ENCODE data around the gene ARHGAP26.

The ARHGAP26 gene

GRCh38 chr5:143141652-143142051 is 371.5 kb downstream of the ARHGAP26 start:
- DNase-seq (ENCODE audit: low spot score) = no peak

- no peak for DNase-seq (ENCODE audit: low spot score)
Observed at GRCh38 chr5:143142596-143143435, 372.6 kb downstream of the ARHGAP26 start.

GRCh38 chr5:143143973-143144372 is 373.8 kb downstream of the ARHGAP26 start:
- DNase-seq (ENCODE audit: low spot score) = no peak

- DNase-seq (ENCODE audit: low spot score) = no peak
Observed at GRCh38 chr5:143145243-143146160, 375.3 kb downstream of the ARHGAP26 start.

- no peak for DNase-seq (ENCODE audit: low spot score)
Observed at GRCh38 chr5:143146161-143146560, 376.0 kb downstream of the ARHGAP26 start.

DNA sequence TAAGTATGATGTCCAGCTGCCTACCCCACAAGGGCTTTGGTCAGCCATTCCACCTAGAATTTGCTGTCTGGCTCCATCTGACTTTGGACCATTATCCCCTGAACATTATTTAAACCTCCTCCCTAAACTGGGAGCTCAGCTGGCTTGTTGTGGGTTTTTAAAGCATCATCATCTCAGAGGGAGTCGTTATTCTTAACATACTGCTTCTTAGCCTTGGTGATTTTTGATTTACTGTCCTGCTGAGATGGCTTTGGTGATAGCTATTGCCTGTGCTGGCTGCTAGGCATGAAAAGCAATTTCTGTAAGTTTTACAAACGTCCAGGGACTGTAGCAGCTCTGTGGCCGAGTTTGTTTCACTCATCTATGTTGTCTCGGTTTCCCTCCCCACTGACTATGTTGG is 377.2 kb downstream of the ARHGAP26 start:
- DNase-seq (ENCODE audit: low spot score) = no peak

DNA sequence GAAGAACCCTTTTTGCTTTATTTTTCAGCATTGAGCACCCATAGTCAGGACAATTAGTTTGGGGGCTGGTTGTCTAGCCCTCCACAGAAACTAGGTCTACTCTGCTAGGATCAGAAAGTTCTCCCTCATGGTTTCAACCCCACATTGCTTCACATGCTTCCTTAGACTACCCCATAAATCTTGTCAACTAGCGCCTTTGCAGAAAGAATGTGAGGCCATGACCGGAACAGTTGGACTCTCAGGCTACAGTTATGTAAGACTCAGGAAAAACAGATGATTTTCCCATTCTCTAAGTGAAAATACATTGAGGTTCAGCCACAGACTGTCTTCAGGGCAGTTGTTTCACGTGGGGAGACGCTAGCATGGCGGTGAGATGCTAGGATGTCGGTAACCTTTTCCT is 377.7 kb downstream of the ARHGAP26 start:
- DNase-seq (ENCODE audit: low spot score) = no peak

- DNase-seq (ENCODE audit: low spot score) = no peak
Observed at GRCh38 chr5:143148771-143149170, 378.6 kb downstream of the ARHGAP26 start.

DNA sequence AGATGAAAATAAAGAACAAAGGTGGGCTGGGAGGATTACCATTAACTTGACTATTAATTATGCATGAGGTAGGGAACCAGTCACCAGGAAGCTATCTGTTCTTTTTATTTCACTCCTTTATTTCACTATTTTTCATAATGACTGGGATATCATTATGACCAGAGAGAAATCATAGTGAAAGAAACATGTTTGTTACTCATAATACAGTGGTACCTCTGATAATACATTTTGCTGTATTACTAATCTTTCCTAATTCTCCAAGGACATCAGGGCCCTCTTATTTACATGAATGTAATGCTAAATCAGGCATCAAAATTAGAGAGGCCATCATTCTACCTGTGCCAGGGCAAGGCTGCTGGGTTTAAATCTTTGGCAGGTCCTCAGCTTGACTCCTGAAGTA is 379.6 kb downstream of the ARHGAP26 start:
- no peak for DNase-seq (ENCODE audit: low spot score)

- DNase-seq (ENCODE audit: low spot score) = no peak
Observed at GRCh38 chr5:143151056-143151700, 381.0 kb downstream of the ARHGAP26 start.

DNA sequence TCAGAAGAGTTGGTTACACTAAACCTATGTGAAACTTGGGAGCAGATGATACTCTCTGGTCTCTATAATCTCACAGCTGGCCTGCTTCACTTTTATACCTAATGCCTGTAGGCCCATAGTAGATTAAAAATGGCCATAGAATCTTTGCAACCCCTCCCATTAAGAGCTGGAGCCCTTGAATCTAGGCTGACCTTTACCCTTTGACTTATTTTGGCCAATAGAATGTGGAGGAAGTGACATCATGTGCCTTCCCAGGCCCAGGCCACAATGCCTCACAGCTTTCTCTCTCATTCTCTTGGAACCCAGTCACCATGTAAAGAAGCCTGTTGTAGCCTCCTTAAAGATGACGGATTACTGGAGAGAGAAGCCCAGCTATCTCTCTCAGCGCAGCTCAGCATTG is 382.3 kb downstream of the ARHGAP26 start:
- DNase-seq (ENCODE audit: low spot score) = no peak

DNA sequence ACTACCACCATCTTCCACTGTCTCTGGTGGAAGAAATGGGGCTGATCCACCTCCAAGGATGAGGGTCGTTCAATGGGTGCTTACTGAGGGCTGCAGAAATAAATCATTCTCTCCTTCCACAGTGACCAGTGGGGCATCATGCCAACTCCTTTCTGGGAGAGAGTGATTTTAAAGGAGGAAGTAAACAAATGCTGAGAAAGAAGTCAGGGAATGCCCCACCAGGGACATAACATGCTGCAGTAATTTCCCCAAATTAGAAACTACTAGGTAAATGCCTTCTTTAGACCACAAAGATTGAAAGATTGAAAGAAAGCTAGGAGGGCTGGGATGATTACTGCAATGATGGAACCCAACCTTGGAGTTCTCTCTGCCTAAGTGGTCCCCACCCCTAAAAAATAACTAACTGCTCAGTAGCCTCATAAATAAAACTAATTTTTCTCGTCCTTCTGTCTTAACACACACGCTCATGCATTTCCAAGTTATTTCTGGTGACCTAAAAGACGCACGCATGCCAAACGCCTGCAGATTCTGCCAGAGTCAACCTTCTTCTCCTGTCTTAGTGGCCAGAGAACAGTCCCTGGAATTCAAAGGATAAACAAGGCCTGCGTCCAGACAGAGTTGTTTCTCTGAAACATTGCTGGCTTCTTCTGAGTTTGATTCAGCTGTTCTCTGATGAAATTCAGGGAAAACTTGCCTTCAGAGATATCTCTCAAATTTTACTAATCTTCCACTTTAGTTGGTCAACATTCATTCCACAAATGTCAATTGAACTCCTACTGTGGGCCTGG is 383.3 kb downstream of the ARHGAP26 start:
- no peak for DNase-seq (ENCODE audit: low spot score)

GRCh38 chr5:143154510-143155370 is 384.6 kb downstream of the ARHGAP26 start:
- no peak for DNase-seq (ENCODE audit: low spot score)

- DNase-seq (ENCODE audit: low spot score) = no peak
Observed at GRCh38 chr5:143155455-143155854, 385.3 kb downstream of the ARHGAP26 start.

GRCh38 chr5:143156086-143156485 is 385.9 kb downstream of the ARHGAP26 start:
- DNase-seq (ENCODE audit: low spot score) = no peak

DNA sequence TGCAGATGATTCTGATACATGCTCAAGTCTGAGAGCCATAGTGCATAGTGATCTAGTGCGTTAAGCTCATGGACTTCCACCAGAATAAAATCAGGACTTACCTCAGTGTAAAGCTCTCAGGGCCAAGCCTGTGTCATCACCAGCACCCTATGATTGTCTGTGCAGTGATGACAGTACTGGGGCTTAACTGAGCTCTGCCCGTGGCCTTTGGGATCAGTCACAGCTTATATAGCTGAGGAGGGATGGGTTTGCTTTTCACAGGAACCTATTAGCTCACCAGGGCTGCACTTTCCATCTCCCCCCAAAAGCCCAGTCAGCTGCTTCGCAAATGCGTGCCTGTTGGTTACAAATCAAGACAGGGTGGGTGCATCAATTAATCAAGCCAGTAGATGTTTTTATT is 386.4 kb downstream of the ARHGAP26 start:
- no peak for DNase-seq (ENCODE audit: low spot score)

DNA sequence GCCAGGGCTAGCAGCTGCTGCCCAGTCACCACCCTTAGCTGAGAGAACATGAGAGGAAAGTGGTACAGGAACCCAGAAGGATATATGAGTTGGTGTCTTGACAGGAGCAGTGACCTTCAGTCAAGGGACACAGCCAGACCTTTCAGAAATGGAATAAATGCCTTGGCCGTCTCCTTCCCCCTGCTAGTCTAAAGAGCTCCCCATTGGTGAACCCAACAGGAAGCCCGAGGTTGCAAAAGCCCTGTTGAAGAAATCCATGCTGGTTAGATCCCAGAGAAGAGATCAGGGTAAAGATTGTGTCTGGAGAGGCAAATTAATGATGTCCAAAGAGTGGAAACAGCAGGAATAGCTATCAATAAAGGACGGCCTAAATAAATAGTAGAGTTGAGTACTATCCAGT is 388.9 kb downstream of the ARHGAP26 start:
- no peak for DNase-seq (ENCODE audit: low spot score)

DNA sequence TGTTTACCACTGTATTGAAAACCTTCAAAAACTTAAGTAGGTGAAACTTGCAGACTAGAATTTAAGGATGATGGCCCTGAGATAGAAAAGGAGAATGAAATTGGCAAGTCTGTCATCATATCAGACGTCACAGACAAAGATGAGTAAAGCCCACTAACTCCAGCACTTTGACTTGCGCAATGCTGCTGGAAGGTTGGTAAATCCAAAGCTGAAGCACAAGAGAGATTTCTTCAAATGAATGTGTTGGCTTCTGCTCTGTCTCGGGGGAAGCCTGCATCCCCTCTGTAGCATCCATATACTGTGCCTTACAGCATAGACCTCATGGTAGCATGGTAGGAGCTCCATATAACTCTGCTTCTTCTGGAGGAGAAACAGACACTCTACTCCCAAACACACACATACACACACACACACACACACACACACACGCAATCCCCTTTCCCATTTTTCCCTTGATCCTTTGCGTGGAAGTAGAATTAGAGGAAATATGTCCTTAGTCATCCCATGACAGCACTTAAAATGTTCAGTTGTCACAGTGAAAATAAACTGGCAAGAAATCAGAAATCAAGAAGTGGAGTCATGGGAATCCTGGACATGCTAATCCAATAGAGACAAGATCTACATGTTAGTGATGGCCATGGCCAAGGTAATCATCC is 391.8 kb downstream of the ARHGAP26 start:
- no peak for DNase-seq (ENCODE audit: low spot score)

DNA sequence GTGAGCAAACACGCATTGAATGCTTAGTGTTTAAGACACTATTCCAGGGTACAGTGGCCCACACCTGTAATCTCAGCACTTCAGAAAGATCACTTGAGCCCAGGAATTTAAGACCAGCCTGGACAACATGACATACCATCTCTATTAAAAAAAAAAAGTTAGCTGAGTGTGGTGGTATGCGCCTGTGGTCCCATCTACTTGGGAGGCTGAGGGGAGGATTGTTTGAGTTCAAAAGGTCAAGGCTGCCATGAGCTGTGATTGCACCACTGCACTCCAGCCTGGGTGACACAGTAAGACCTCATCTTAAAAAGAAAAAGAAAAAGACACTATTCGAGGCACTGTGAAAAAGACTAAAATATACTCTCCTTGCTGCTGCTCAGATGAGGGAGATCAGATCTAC is 392.6 kb downstream of the ARHGAP26 start:
- DNase-seq (ENCODE audit: low spot score) = no peak

DNA sequence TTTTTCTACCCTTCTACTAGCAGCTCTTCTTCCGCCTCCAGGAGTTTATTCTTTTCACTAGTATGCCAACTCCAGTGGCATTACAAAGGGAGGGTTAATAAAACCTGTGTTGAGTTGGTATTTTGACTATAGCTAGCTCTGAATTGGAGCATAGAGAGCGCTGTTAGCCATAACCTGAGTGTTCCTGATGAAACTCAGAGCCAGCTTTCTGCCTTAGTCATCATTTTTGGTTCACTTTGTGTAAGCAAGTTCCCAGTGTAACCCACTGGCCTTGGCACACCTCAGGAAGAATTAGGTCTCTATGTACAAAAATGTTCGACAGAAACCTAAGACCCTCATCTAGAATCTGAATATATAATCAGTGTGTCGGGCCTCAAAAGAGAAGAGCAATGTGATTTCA is 394.4 kb downstream of the ARHGAP26 start:
- DNase-seq (ENCODE audit: low spot score) = no peak
